AG04449 (cell line): Measurements from ENCODE around the gene CAPRIN2.

Experiments
- CTCF ChIA-PET: fragments of 350-600 bp; formaldehyde crosslinking; extraction: SDS; loops from one replicate; lab custom pipeline; 2021; ENCODE audit warnings: antibody characterized with exemption; lab: Yijun Ruan, JAX
- POLR2A ChIA-PET: fragments of 400-600, 350-600 bp; formaldehyde crosslinking; extraction: SDS; loops from one replicate; lab custom pipeline; 2020; ENCODE audit warnings: antibody characterized with exemption, inconsistent platforms; lab: Yijun Ruan, JAX
- DNase-seq: peaks from one replicate; pipeline ENCODE4 v3.0.0-alpha.2; 2010; ENCODE audit warnings: low read depth, low spot score
- H3K4me3 ChIP-seq: 2 replicates; pipeline ENCODE4 v1.5.1; 2011; ENCODE audit warnings: low read depth, mild to moderate bottlenecking, control low read depth, low read length
- CTCF ChIP-seq: IDR thresholded peaks from one replicate; pipeline ENCODE4 v1.5.1; 2011; ENCODE audit warnings: mild to moderate bottlenecking, moderate library complexity, low read length, control low read depth, inconsistent platforms; ENCODE audit not compliant: insufficient read depth; ENCODE audit errors: missing control alignments

The CAPRIN2 gene

GRCh38 chr12:30730011-30730410, 24.7 kb downstream of the CAPRIN2 start:
- no peak overlapping the region for H3K4me3 ChIP-seq
- DNase-seq: no peak
- CTCF ChIA-PET: interaction anchor here (0.9 kb wide), 1 partner anchor 23 kb away, joined by 4 read pairs; no protein-coding TSS in a partner anchor
- no peak for TF ChIP-seq CTCF
- POLR2A ChIA-PET: interaction anchor here (0.6 kb wide), 1 partner anchor 1597 kb away, joined by 7 read pairs; no protein-coding TSS in a partner anchor

- no peak for TF ChIP-seq CTCF
- H3K4me3 ChIP-seq: no peak overlapping the region
- ChIA-PET CTCF (interaction anchor here (0.9 kb wide), 1 partner anchor 23 kb away, joined by 4 read pairs; no protein-coding TSS in a partner anchor), POLR2A (interaction anchor here (0.6 kb wide), 1 partner anchor 1596 kb away, joined by 7 read pairs; no protein-coding TSS in a partner anchor)
- no peak for DNase-seq
These were observed 25.2 kb downstream of the CAPRIN2 start for GRCh38 chr12:30729547-30729946.

GRCh38 chr12:30726647-30727046, 28.1 kb downstream of the CAPRIN2 start:
- H3K4me3 ChIP-seq: no peak overlapping the region
- TF ChIP-seq CTCF: no peak
- ChIA-PET POLR2A (interaction anchor here (1.5 kb wide), 1 partner anchor 28 kb away, joined by 8 read pairs; the partner anchor contains the start of gene CAPRIN2), CTCF (interaction anchor here (1.9 kb wide), 1 partner anchor 28 kb away, joined by 7 read pairs; the partner anchor contains the start of gene CAPRIN2)
- DNase-seq: no peak

- CTCF ChIA-PET: interaction anchor here (0.9 to 1.9 kb wide), 5 partner anchors 10 to 82 kb away, joined by 3 to 7 read pairs (median 3); partner anchors contain the start of gene CAPRIN2
- POLR2A ChIA-PET: interaction anchor here (1.5 kb wide), 1 partner anchor 28 kb away, joined by 4 read pairs; no protein-coding TSS in a partner anchor
- peak; percentile 59 for DNase-seq
- TF ChIP-seq CTCF: no peak
- no peak overlapping the region for H3K4me3 ChIP-seq
These were observed 29.0 kb downstream of the CAPRIN2 start for GRCh38 chr12:30725739-30726138.

GRCh38 chr12:30719060-30719459, 35.7 kb downstream of the CAPRIN2 start:
- POLR2A ChIA-PET: interaction anchor here (0.9 kb wide), 1 partner anchor 24 kb away, joined by 3 read pairs; the partner anchor contains the start of gene IPO8
- DNase-seq: peak; percentile 79
- CTCF ChIA-PET: interaction anchor here (0.6 to 1.1 kb wide), 2 partner anchors 22 to 34 kb away, joined by 3 read pairs; no protein-coding TSS in a partner anchor
- H3K4me3 ChIP-seq: no peak overlapping the region
- TF ChIP-seq CTCF: no peak

GRCh38 chr12:30707613-30708342, 47.0 kb downstream of the CAPRIN2 start:
- no peak for DNase-seq
- POLR2A ChIA-PET: interaction anchor here (1.6 kb wide), 1 partner anchor 17 kb away, joined by 4 read pairs; no protein-coding TSS in a partner anchor
- H3K4me3 ChIP-seq: no peak overlapping the region
- CTCF ChIA-PET: interaction anchor here (0.7 kb wide), 1 partner anchor 17 kb away, joined by 3 read pairs; no protein-coding TSS in a partner anchor
- TF ChIP-seq CTCF: no peak
